ENCODE data around the gene CBR4.

Gene CBR4

DNA sequence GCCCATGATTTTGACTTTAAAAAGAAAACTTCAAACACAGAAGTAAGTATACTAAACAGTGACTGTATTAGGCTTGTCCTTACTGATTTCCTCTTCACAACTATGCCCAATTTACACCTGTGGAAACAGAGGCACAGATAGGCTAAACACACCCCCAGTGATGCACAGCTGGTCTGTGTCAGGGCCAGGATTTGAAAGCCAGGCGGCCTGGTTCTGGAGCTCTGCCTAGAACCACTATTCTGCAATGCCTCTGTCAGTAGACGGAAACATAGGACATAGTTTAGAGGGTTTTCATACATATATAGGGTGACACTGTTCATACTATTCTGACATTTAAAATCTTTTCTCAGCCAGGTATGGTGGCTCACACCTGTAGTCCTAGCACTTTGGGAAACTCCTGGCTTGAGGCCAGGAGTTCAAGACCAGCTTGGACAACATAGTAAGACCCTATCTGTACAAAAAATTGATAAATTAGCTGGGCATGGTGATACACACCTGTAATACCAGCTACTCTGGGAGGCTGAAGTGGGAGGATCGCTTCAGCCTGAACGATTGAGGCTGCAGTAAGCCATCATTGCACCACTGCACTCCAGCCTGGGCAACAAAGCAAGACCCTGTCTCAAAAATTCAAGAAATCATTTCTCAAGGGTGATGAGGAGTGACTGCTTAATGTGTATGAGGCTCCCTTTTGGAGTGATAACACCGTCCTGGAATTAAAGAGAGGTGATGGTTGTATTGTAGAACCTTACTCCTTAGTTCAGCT, 23.0 kb upstream of the CBR4 start:
- no peak for DNase-seq

DNA sequence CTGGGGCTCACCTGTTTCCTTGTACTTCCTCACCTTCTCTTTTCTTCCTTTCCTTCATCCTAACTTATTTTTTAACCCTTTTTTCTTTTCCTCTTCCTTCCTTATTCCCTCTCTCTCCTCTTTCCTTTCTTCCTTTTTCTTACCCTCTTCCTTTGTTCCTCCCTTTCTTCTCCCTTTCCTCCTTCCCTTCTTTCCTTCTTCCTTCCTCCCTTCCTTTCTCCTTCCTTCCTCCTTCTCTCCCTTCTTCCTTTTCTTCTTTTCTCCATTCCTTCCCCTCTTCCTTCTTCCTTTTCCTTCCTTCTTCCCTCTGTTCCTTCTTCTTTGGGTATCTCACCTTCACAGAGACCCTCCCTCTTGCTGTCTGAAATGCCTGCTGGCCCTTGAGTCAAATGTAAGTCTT, 22.1 kb upstream of the CBR4 start:
- DNase-seq, result no peak

- no peak for DNase-seq
Measured at GRCh38 chr4:169031392-169031791, 21.3 kb upstream of the CBR4 start.

GRCh38 chr4:169030562-169030982, 20.5 kb upstream of the CBR4 start:
- DNase-seq, result no peak

- no peak for DNase-seq
Measured at GRCh38 chr4:169029947-169030346, 19.9 kb upstream of the CBR4 start.

DNA sequence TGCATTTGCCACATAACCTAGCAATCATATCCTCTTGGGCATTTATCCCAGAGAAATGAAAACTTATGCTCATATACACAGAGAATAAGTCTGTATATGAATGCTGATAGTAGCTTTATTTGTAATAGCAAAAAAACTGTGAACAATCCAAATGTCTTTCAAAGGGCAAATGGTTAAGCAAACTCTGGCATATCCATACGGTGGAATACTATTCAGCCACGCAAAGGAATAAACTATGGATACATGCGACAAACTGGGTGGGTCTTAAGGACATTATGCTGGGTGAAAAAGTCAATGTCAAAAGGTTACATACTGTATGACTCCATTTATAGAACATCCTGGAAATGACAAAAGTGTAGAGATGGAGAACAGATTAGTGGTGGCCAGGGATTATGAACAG, 17.6 kb upstream of the CBR4 start:
- DNase-seq, result no peak

GRCh38 chr4:169025184-169025583, 15.1 kb upstream of the CBR4 start:
- DNase-seq, result no peak

- no peak for DNase-seq
Measured at GRCh38 chr4:169024762-169025161, 14.7 kb upstream of the CBR4 start.

GRCh38 chr4:169018406-169018805, 8.4 kb upstream of the CBR4 start:
- DNase-seq, result no peak

GRCh38 chr4:169017971-169018370, 7.9 kb upstream of the CBR4 start:
- DNase-seq, result no peak

- no peak for DNase-seq
Measured at GRCh38 chr4:169015186-169015623, 5.2 kb upstream of the CBR4 start.

GRCh38 chr4:169014586-169014985, 4.5 kb upstream of the CBR4 start:
- no peak for DNase-seq

DNA sequence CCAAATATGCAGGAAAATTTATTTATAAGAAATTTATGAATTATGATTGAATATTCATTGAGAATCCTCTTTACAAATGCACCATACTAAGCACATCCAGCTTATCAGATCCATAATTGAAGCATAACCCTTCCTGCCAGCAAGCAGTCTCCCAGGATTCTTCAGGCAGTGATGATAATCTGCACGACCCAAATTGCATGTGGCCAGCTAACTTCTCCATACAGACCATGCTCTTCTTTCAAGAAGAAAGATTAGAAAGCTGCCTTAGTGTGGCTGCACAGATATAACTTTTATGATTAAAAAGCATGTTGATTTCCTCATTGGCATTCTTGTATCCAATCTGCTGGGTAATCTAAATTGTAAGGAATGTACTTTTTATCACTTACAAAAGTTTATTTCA, 3.3 kb upstream of the CBR4 start:
- no peak for DNase-seq

- DNase-seq, result no peak
Measured at GRCh38 chr4:169012049-169012448, 2.0 kb upstream of the CBR4 start.

DNA sequence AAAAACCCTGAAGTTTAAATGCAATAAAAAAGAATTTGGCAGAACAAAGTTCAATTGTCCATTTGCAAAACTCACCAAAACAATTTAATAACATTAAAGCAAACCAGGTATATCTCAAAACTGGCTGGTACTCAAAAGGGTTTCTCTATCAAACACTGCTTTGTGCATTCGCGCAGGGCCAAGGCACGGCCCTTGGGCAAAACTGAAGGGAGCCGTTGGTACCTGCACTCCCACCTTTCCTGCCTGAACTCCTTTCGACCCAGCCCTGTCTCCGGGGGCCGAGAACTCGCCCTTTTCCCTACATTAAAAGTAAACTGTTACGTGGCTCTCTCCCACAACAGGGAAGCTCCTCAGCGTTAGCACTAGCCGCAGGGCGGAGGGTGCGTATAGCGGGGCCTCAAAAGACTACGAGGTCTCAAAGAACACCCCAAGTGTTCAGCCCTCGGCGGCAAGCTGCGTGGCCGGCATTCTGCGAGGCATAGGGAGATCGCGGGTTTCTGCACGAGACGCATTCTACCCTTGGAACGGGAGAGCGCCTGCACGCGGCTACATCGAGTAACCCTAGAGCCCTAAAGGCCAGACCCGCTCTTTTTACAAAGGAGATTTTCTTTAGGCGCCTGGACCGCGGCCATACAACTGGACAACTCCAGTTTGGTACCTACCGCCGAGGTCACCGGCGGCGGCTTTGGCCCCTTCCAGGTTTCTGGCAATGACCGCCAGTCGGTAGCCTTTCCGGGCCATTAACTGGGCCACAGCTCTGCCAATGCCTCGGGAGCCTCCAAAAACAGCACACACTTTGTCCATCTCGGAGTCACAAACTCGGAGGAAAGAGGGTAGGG, 550 bp downstream of the CBR4 start:
- DNase-seq, result peak; percentile 36

DNA sequence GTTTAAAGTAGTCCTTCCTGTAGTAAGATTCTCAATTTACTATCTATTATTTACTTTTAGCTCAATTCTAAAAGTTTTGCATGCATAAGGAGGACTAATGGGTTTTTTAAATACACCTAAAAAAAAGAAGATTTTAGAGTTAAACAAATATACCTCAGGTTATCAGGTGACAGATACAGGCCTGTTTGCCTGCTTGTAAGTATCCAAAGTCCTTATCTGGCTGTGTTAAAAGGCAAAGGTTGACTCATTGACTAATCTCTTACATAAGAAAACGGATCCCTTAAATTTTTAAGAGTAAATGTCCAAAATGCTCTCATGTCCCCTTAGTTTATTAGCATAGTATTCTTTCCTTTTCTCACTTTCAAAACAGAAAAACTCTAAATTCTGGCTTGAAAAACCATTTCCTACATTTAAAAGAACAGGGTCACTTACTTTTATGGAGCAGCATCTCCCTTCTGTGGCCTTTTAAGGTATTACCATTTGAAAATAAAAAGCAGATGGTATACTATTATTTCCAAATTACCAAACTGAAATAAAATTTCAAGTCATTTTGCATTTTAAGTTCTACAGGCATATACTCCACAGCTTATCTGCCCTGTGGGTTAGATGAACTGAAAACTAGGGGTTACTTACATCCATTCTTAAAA, 4.5 kb downstream of the CBR4 start:
- no peak for DNase-seq

GRCh38 chr4:169000315-169000714, 9.7 kb downstream of the CBR4 start:
- DNase-seq, result no peak

DNA sequence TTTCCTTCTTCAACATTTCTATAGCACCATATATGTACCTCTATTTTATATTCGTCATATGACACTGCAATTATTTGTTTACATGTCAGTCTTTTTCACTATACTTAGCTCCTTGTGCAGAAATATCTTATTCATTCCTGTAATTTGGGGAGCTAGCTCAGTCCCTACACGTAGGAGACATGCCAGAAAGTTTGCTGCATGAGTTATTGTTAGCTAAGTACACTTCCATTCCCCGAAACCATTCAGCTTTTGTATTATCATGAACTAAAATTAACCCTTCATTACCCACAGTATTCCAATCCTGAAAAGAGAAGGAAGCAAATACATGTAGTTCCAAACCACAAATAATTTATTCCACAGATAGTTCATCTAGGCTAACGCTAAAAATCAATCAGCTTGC, 10.2 kb downstream of the CBR4 start:
- DNase-seq, result no peak

DNA sequence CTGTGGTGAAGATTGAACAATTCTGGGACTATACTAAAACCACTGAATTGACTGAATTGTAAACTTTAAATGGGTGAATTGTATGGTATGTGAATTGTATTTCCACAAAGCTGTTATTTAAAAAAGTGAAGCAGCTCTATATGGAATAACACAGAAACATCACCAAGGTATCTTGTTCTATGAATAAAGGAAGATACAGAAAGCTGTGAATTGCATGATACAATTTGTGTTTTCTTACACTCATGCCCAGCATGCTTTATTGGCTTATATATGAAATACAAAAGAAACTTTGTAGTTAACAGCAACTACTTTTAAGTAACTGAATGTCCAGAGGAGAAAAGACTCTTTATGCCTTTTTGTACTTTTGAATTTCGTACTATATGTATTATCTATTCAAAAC, 11.5 kb downstream of the CBR4 start:
- DNase-seq, result no peak

GRCh38 chr4:168995537-168996295, 14.3 kb downstream of the CBR4 start:
- DNase-seq, result no peak

DNA sequence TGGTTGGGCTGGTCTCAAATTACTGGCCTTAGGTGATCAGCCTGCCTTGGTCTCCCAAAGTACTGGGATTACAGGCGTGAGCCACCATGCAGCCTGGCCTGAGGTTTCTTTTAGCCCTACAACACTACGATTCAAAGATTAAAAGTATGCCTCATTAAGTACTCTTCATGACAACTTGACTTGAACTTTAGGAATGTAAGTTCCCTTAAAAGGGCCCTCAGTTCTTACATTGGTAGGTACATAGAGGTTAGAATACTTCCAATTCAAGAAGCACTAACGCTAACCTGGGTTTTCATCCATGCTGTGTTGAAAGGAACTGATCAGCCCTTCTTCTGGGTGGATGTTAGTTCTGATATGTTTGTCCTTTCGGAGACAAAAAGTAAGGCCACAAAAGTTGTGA, 15.1 kb downstream of the CBR4 start:
- DNase-seq, result no peak

GRCh38 chr4:168993714-168994510, 16.1 kb downstream of the CBR4 start:
- no peak for DNase-seq
